Activated CD4-positive, alpha-beta T cell treated with anti-CD3 and anti-CD28 coated beads, Interleukin-2, amount 50 U/mL, for 4 hours (primary cell): Measurements from ENCODE around the gene ANKRD13B.

Experiments
- DNase-seq, 2 experiments: peaks; one replicate each; pipeline ENCODE4 v3.0.0-alpha.2; 2020

The ANKRD13B gene

DNA sequence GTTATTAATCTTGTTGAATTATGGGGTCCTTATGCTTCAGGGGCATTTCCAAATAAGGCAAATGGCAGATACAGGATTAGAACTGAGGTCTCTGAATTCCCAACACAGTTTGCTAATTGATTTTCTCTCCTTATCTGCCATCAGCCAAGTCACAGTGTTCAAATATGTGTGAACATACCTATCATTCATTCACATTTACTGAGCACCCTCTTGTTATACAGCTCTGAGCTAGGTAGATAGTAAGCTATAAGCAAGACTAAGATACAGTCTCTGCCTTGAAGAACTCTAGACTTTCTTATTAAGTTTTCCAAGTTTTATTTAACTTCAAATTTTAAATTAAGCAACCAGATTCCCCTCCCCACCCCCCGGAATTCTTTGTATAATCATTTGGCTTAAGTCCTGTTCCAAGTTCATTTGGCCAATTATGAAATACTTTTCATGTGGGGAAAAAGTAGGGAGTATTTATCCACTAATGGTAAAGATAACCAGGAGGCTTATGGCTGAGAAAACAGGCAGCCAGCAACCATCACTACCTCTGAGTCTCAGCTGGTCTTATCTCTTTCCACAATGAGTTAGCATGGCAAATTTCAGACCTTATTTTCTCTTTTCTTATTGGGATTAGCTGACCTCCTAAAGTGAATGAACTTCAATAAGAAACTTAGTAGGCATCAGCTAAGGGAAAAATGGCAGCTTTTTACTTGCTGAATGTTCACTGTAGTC, 61.2 kb downstream of the ANKRD13B start:
- no peak for DNase-seq

DNA sequence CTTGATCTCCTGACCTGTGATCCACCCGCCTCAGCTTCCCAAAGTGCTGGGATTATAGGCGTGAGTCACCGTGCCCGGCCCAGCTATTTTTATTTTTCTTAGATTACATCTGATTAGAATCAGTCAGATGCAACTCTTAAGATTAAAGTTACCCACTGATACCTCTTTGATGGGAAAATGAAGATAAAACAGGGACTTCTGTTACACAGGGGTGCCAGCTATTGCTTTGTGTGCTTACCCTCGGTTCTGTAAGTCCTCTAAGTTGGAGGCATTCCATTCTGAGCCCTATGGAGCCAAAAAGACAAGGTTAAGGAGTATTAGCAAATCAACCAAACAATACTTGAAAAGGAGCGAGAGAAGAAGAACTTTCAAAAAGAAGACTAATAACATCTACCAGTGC, 62.4 kb downstream of the ANKRD13B start:
- DNase-seq = no peak

DNA sequence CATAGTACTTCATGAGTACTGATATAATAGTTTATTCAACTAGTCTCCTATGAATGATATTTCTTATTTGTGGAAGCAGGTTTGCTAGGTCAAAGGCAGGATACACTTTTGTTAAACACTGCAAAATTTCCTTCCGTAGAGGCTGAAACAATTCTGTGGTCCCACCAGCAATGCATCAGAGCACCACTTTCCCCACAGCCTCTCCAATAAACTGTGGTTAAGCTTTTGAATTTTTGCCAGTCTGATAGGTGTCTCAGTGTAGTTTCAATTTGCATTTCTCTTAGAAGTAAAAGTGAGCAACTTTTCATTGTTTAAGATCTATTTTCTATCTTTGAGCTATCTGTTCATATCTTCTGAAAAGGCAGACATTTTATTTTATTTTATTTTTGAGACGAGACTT, 66.2 kb downstream of the ANKRD13B start:
- no peak for DNase-seq

DNA sequence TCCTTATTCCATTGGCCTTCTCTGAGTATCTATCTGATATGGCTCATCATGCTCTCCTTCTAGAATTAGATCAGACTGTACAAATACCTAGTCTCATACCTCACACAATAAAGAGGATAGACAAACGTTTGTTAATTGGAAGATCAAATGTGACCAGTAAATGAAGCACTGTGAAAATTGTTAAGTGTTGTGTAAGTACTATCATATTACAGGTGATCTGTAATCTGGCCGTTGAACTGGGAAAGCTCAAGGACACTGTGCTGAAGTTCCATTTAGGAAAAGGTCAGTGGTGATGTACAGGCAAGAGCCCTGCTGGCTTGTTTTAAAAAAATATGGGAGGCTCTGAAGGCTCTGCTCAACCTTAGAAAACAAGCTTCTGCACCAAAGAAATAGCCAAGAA, 68.3 kb downstream of the ANKRD13B start:
- DNase-seq = no peak

GRCh38 chr17:29663155-29663554, 70.2 kb downstream of the ANKRD13B start:
- DNase-seq = no peak
